Measurements from ENCODE around the gene CITED4.

DNA sequence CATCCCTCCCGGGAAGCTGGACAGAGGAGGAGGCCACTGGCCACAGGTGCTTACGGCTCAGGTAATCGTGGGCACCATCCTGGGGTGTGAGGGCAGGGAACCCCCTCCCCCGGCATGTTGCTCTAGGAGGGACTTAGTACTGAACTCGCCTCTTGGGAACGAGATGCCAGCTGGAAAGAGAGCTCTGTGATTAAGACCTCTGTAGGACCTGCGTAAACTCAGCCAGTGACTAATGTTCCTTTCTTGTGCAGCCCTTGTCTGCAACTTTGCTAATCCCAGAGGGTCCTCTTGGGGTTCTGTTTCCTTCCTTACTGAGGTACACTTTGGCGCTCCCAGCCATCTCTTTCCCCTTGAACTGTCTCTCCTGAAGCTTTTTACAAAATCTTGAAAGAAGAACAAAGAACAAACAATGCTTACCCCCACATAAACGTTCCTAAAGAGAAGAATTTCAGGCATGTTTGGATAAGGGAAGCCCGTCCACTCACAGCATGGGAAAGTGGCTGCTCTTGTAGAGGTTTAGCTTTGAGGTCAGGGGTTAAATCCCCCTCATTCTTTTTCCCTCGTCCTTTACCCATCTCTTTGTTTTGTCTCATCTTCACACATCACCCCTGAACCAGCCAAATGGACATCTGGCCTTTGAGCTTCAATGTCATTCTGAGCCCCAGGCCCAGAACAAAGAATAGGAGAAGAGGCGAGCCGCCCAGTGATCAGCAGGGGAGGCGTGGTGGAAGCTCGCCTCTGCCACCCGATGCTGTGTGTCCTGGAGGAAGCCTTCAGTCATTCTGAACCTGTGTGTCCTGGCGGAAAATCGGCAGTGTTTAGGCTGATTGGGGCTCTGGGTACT lies 37.4 kb downstream of the CITED4 start:
- TF ChIP-seq, protein P1, sequence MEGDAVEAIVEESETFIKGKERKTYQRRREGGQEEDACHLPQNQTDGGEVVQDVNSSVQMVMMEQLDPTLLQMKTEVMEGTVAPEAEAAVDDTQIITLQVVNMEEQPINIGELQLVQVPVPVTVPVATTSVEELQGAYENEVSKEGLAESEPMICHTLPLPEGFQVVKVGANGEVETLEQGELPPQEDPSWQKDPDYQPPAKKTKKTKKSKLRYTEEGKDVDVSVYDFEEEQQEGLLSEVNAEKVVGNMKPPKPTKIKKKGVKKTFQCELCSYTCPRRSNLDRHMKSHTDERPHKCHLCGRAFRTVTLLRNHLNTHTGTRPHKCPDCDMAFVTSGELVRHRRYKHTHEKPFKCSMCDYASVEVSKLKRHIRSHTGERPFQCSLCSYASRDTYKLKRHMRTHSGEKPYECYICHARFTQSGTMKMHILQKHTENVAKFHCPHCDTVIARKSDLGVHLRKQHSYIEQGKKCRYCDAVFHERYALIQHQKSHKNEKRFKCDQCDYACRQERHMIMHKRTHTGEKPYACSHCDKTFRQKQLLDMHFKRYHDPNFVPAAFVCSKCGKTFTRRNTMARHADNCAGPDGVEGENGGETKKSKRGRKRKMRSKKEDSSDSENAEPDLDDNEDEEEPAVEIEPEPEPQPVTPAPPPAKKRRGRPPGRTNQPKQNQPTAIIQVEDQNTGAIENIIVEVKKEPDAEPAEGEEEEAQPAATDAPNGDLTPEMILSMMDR (conservative IDR thresholded peaks at IDR 0.05; ENCODE audit: low read length) = no peak
- TF ChIP-seq EZH2phosphoT487 (IDR thresholded peaks at IDR 0.05; ENCODE audit: borderline replicate concordance) = no peak

Data from Loucy (cell line).